SW480 (cell line): Measurements from ENCODE around the gene VIT.

Source experiments
- DNase-seq: peaks from one replicate; pipeline ENCODE4 v3.0.0-alpha.2; 2016; ENCODE audit warnings: low spot score

VIT gene

GRCh38 chr2:36710858-36711515, 14.5 kb downstream of the VIT start:
- DNase-seq = no peak

- DNase-seq = no peak
These were observed 15.3 kb downstream of the VIT start for GRCh38 chr2:36711741-36712314.

- no peak for DNase-seq
These were observed 16.8 kb downstream of the VIT start for GRCh38 chr2:36713310-36713709.

GRCh38 chr2:36716111-36716510, 19.6 kb downstream of the VIT start:
- DNase-seq = no peak

DNA sequence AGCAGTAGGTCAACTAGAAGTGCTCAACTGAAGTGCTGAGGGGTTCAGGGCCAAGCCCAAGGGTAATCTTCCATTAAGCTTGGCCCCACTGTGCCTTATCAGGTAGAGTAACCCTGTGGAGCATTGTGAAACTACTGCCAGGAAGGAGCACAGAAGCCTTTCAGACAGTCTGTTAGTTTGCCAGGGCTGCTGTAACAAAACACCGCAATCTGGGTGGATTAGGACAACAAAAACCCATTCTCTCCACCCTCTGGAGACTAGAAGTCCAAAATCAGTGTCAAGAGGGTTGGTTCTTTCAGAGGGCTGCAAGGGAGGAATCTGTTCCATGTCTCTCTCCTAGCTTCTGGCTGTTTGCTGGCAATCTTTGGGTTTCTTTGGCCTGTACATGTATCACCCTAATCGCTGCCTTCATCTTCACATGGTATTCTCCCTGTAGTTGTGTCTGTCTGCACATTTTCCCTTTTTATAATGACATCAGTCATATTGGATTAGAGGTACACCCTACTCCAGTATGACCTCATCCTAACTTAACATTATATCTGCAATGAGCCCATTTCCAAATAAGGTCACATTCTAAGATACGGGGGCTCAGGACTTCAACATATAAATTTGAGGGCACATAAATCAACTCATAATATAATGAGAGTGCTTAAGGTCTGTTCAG, 21.2 kb downstream of the VIT start:
- DNase-seq = no peak

DNA sequence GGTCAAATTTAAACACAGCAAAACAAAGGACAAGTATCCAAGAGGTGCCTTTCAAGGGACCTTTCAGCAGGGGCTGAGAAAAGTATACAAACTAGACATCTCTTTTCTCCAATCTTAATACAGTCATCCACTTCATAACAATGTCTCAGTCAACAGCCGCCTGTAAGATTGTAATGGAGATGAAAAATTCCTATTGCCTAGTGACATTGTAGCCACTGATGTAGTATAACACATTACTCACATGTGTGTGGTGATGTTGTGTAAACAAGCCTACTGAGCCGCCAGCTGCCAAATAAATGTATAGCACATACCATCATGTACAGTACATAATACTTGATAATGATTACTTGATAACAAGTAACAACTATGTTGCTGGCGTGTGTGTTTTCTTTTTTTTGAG, 31.0 kb downstream of the VIT start:
- no peak for DNase-seq

DNA sequence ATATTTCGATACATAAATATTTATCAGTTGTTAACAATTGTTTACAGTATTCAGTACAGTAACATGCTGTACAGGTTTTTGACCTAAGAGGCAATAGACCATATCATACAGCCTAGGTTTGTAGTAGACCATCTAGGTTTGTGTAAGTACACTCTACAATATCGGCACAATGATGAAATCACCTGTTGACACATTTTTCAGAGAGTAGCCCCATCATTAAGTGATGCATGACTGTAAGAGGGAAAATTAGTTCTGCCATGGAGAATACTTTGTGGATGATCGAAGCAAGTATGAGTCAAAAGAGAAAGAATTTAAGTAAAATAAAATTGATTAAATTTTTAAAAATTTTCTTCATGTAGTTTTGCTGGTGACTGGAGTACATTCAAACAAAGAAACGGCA, 32.6 kb downstream of the VIT start:
- no peak for DNase-seq

DNA sequence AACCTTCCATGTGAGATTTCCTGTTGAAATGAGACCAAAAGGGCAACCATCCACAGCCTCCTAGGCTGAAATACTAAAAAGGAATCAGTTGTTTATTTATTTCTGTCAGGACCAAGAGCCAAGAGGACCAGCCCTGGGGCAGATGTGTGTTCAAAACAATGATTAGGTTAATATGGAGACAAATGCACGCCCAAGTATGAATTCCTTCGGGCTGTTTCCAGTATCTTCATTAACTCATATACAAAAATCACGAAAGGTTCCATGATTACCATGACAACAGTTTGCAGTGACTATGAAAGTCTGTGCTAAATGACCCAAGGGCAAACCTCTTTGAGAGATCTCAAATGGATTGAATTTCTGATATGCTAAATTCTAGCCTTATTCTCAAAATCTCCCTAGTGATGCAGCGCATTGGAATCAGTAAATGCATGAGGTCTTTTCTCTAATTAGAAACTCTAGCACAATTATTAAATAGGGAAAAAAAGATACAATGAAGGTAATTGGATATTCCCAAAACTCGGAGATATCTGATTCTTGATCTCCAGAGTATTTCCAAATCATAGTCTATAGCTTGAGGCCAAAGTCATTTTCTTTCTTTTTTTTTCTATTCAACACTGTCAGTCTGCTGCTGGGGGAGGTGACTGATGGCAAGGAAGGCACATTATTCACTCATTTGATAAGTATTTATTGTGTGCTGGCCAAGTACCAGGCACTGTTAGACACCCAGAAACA, 35.6 kb downstream of the VIT start:
- DNase-seq = no peak

DNA sequence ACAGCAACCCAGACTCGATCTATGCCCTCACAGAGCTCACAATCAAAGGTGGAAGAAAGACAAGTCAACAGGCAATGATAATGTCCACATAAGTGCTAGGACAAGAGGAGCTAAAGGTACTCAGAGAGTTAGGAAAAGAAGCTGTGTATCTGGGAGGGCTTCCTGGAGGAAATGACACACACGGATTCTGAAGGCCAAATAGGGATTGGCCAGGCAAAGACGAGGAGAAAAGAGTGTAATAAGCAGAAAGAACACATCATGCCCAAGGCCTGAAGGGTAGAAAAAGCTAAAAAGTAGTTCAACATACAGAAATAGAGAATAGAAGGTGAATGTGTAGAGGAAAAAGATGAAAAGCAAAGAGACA, 36.1 kb downstream of the VIT start:
- no peak for DNase-seq

- no peak for DNase-seq
These were observed 36.7 kb downstream of the VIT start for GRCh38 chr2:36733215-36733614.

DNA sequence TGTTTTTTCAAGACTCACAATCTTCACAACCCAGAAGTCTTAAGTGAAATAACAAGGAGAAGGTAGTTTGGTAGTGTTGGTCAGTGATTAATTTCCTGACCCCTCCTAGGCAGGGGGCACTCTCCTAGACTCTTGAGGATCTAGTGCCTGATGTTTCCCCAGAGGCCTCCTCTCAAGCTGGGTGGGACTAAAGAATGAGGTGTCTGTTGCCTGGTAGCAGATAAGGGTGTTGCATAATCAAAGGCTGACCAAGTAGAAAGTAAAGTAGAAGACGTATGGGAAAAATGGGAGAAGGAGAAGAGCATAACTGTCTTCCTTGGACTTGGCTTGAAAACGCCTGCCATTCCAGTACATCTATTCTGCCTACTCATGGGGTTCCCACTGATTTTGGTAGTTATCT, 37.8 kb downstream of the VIT start:
- DNase-seq = no peak

DNA sequence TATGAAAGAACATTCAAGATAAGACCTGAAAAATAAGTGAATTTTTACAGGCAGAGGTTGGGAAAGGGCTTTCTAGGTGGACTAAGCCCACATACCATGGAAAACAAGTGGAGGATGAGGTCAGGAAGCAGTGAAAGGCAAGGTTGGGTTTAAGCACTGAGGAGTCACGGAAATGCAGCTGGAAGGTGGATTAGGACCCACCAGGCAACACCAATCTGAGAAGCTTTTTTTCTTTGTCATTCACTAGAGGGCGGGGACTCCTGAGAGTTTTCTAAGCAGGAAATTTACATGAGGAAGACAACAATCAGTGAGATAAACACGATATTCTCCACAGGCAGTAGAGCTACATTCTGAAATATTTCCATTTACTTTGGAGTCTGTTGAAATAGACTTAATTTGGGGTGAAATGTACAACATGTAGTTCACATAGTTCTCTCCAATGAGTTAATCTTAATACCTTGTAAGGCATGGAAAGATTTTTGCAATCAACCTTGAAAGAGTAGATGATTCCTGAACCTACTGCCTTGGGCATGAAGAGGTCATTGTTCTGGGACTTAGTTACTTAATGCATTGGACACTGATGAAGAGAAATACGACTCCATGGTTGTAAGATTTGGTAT, 40.7 kb downstream of the VIT start:
- DNase-seq = no peak

- no peak for DNase-seq
These were observed 43.6 kb downstream of the VIT start for GRCh38 chr2:36740061-36740460.

DNA sequence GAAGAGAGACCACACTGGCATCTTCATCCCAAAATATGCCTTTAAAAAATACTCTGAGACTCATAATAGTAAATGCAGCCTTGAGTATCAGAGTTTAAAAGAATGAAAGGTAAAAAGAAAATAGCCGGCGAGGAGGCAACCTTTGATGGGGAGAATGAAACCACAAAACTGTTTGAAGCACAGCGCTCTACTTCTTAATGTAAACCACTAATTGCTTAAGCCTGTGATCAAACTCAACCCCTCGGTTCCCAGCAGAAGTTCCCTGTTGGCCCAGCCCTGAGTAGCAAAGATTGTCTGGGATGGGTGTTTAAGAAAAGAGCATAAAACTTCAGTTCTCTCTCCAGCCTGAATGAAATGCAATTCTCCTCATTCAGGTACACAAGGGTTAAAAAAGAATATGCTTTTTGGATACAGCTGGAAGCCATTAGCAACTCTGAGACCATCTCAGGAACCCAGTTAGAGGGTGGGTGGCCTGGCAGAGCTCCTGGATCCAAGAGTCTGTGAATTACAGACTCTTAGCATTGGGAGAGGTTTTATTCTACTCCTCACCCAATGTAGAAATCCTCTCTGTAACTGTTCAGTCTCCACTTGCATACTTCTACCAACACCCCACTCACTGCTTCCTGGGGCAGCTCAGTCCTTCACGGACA, 44.8 kb downstream of the VIT start:
- peak; percentile 76 for DNase-seq

- DNase-seq = no peak
These were observed 47.4 kb downstream of the VIT start for GRCh38 chr2:36743954-36744353.

DNA sequence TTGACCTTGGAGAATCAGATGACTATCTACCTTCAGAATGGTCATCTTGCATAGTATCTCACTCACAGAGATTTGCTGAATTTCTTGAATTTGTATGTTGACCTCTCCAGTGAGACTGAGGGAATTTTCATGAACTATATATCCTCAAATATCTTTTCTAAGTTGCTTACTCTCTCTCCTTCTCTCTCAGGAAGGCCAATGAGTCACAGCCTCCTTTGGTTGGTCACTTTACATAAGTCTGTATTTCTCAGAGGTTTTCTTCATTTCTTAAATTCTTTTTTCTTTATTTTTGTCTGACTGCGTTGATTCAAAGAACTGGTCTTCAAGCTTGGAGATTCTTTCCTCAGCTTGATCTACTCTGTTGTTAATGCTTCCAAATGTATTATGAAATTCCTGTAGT, 51.7 kb downstream of the VIT start:
- DNase-seq = no peak

- no peak for DNase-seq
These were observed 53.6 kb downstream of the VIT start for GRCh38 chr2:36750101-36750500.

- peak; percentile 15 for DNase-seq
These were observed 57.3 kb downstream of the VIT start for GRCh38 chr2:36753706-36754221.

DNA sequence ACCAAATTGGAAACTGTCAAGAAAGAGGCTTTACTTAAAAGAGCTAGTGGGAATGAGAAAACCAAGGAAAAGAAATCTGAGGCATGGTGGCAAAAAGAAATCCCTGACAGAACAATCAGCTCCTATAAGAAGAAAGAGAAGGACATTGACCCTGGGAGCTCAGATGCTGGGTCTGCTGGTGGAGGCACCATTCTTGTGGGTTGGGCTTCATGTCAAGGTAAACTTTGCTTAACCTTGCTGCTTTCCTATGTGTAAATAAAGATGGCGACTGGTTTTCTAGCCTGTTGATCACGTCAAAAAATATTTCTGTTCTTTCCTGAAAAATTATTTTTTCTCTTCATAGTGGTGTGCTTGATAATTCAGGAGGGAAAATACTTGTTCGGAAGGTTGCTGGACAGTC, 58.1 kb downstream of the VIT start:
- no peak for DNase-seq

GRCh38 chr2:36756438-36756837, 59.9 kb downstream of the VIT start:
- no peak for DNase-seq

GRCh38 chr2:36762764-36763490, 66.4 kb downstream of the VIT start:
- DNase-seq = no peak
